Mammary epithelial cell (primary cell): ENCODE results near the gene CLDN9.

Source experiments
- EZH2 ChIP-seq: IDR thresholded peaks from 2 replicates; pipeline ENCODE4 v1.6.1; 2012; ENCODE audit warnings: low read length, inconsistent platforms, borderline replicate concordance
- TF ChIP-seq, protein P1 (sequence below), 2 donors: IDR thresholded peaks in 1 of 2; conservative IDR thresholded peaks in 1 of 2; 2 replicates each; pipeline ENCODE4 v1.5.1; 2011 to 2012; ENCODE audit warnings: inconsistent platforms in 2 of 2, low read length in 2 of 2, mild to moderate bottlenecking in 2 of 2, control low read depth in 1 of 2, low read depth in 1 of 2; ENCODE audit not compliant: insufficient read depth in 1 of 2; ENCODE audit errors: extremely low read depth in 1 of 2

DNA sequence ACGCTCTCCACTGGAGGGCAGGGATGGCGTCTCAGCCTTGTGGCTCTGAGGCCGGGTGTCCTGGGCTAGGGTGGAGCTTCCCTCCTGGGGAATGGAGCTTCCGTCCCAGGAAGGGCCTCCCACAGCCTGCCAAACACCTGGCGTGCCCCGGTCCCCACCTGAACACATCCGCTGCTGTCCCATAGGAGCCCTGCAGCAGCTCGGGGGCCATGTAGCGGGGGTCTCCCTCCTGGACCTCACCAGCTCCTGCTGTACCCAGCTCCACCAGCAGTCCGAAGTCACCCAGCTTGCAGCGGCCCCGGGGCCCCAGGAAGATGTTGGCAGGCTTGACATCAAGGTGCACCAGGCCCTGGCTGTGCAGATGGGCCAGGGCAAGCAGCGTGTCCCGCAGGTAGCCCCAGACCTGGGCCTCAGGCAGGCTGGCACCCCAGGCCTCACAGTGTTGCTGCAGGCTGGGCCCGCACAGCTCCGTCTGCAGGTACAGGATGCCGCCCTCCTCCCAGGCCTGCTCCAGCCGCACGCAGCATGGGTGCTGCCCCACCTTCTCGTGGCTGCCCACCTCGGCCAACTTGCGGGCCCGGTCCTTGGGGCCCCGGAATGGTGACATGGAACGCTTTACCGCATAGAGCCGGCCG, 37.4 kb upstream of the CLDN9 start:
- TF ChIP-seq, protein P1, sequence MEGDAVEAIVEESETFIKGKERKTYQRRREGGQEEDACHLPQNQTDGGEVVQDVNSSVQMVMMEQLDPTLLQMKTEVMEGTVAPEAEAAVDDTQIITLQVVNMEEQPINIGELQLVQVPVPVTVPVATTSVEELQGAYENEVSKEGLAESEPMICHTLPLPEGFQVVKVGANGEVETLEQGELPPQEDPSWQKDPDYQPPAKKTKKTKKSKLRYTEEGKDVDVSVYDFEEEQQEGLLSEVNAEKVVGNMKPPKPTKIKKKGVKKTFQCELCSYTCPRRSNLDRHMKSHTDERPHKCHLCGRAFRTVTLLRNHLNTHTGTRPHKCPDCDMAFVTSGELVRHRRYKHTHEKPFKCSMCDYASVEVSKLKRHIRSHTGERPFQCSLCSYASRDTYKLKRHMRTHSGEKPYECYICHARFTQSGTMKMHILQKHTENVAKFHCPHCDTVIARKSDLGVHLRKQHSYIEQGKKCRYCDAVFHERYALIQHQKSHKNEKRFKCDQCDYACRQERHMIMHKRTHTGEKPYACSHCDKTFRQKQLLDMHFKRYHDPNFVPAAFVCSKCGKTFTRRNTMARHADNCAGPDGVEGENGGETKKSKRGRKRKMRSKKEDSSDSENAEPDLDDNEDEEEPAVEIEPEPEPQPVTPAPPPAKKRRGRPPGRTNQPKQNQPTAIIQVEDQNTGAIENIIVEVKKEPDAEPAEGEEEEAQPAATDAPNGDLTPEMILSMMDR (conservative IDR thresholded peaks at IDR 0.05 in 1 of 2, IDR thresholded peaks at IDR 0.05 in 1 of 2; ENCODE audit: extremely low read depth in 1 of 2, insufficient read depth in 1 of 2, low read depth in 1 of 2, low read length in 2 of 2) = no peak
- no peak for TF ChIP-seq EZH2
